ENCODE measurements around the gene FOXO3.
"Not testable (repeated sequence)": the region's sequence is repeated elsewhere in the genome, so short reads cannot be mapped to it uniquely, and the experiment has no call there.

Gene FOXO3

GRCh38 chr6:108633436-108633835, 72.7 kb downstream of the FOXO3 start:
- DNase-seq = no peak

DNA sequence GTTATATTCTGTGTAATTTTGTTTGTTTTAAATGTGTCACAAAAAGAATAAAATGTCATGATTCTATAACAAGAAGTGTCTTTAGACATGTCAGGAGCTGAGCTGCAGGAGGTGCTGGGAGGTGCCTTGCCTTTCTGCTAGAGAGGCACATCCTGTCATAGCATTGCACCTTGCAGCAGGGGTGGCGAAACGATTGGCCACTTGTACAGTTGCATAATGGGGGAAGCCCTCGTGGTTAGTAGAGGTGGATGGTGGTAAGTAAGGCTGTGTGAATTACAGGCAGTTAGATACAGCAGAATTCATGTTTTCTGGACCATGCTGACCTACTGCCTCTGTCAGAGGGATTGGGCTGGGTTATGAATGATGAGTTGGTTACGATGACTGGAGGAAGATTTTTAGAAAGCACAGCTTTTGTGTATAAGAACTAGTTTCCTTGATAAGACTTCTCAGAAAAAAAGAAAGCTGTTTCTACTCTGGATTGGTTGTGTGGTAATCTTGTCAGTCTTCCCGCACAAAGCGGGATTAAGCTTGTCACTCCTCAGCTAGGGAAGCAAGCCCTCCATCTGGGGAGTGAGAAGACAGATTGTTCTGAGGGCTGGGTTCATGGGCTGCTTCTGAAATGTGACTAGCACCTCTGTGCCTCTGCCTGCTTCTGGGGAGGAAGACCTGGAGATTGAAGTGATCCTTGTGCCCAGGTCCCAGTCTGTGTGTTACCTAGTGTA, 74.9 kb downstream of the FOXO3 start:
- DNase-seq = peak; percentile 55

DNA sequence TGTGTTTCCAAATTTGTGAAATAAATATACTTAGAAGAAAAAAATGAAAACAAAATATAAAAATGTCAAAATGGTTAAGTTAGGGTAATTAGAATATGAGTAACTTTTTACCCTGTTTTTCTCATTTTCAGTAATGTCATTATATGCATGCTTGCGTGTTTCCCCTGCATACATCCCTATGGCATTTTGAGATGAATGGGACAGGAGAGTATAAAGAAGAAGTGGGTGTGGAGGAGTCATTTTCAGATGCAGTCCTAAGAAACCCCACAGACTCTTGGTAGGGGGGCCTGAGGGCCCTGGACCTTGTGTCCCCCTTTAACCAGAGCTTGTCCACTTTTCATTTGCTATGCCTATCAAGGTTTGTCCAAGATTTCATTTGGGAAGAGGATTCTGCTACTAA, 77.2 kb downstream of the FOXO3 start:
- DNase-seq = no peak

DNA sequence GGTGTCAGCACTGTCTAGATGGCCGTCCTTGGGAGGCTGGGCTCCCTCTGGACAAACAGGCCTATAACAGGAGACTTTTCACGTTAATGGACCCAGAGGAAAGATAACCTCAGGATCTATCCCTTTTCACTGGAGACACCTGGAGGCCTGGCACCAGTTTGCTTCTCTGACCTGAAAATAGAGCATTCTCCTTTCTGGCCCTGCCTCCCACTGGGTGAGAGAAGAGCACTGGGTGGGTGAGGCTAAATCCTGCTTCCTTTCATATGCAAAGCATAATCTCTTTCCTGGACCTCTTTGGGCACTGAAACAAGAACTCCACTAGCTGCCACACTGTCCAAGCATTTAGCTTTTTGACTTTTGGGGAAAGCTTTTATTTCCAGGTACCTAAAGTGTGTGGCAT, 78.3 kb downstream of the FOXO3 start:
- DNase-seq = no peak

DNA sequence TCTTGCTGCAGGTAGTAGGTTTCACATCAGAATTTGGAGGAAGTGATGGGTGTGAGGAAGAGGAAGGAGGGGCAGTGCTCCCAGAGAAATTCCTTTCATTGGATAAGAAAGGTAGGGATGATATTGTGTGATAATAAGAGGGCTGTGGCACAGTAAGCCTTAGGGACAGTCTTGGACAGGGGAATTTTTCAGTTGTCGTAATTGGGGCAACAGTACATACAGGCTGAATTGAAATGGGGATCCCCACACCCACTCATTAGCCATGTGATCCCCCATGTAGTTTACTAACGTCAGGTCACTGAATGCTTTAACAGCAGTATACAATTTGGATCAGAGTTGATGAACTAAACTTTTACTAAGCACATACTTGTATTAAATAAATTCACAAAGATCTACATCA, 79.4 kb downstream of the FOXO3 start:
- no peak for DNase-seq

- no peak for DNase-seq
Observed at GRCh38 chr6:108643184-108643583, 82.5 kb downstream of the FOXO3 start.

- no peak for DNase-seq
Observed at GRCh38 chr6:108644252-108644651, 83.5 kb downstream of the FOXO3 start.

GRCh38 chr6:108648191-108648590, 87.5 kb downstream of the FOXO3 start:
- DNase-seq = no peak

- DNase-seq = no peak
Observed at GRCh38 chr6:108650325-108650724, 89.6 kb downstream of the FOXO3 start.

DNA sequence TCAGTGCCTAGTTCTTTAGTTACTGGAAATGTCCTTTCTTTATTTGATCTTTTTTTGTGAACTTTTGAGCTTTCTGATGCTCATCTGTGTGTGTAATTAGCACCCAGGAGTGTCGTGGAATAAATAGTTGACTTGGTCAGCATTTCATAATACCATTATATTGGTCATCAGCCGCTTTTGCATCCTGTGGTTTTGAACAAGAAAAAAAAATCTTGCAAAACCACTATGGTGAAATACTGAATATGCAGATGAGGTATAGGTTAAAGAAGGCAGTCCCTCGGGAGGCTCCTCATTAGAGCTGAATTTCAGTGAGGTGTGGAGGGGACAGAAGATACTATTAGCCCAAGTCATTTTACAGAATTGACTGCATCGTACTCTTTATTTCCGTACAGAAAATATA, 90.1 kb downstream of the FOXO3 start:
- no peak for DNase-seq

DNA sequence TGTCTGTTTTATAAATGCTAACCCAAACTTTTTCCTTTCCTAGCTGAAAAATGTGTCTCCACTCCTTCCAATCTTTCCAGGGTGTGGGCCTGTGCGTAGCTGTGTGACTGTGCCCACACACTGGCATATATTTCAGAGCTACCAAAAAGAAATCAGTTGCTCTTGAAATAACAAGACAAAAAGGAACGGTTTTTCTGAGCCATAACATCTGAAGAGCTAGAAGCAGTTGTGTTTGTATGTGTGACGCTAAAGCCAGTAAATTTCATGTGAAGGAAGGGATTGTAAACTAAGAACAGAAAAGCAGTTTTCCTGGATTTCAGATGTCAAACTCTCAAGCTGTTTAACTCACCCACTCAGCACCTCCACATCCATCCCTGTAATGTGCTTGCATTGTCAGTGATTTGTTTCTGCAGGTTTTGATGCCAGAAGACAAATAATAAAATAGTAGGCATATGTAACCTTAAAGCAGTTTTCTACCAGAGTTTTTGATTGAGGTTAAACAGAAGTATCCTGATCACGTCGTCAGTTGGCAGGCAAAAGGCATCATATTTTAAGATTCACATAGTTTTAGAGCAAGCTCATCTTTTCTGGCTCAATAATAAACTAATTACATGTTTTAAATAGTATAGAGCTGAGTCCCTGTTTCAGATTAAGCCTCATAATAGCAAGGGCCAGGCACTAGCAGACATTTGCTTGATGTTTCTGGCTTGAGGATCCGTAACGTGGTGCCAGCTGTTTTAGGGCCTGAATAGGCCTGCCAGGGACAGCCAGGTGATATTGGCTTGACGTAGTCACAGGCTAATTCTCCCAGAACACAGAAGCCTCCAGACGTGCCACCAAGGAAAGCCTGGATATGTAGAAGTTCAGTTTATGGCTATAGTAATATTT, 90.9 kb downstream of the FOXO3 start:
- DNase-seq = no peak

DNA sequence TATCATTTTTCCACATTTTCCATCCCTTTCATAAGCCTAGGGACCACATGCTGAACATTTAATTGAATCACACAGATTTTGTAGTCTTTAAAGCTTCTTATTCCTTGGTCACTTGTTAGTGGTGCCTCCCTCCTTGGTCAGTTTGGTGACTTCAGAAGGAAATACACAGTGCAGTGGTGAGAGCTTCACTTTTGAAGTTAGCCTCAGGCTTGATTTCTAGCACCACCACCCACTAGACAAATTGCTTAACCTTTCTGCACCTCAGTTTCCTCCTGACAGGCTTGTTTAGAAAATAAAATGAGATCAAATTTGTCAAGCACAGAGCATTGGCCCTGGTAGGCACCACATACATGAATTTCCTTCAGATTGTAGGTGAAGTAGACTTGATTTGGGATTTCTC, 91.7 kb downstream of the FOXO3 start:
- DNase-seq = no peak

- DNase-seq = no peak
Observed at GRCh38 chr6:108653949-108654348, 93.2 kb downstream of the FOXO3 start.

DNA sequence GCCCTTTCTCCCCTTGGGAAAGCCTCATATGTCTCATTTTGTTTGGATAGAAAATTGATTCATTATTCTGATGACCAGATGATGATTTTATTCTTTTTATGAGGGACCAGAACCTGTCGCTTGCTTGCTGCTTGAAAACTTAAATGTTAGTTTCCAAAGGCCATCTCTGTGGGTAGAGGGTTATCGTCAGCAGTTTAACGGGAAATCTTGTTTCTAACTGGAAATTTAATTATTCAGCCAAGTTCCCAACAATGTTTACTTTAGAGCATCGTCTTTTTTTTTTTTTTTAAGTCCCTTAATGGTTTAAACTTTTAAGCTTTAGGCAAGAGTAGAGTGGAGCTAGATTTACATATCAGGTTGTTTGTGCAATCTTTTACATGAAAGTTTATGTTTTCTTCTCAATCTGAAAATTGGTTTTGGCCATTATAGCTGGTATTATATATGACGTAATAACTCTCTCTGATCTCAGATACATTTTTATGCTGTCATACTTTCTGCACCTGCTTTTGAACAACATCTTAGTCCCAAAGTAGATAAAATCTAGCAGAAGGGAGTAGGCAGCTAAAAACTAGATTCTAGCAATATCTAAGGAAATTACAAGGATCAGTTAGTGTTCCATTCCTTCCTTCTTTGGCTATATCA, 93.9 kb downstream of the FOXO3 start:
- DNase-seq = no peak

GRCh38 chr6:108655806-108656651, 95.3 kb downstream of the FOXO3 start:
- DNase-seq = no peak

DNA sequence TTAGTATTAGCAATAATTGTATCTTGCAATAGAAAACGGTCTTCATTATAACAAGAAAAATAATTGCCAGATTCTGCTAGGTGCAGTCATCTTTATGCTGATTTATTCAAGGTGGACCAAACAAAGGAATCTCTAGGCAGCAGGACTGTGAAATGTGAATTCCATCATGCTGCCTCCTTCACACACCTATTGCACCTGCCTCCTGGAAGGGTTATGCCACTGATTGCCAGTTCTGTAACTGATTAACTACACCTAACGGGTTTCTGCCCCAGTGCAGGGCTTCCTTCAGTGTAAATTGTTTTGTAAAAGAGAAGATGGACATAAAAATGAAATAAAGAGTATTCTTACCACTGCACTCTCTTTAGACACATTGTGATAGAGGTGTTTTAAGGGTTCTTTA, 96.1 kb downstream of the FOXO3 start:
- no peak for DNase-seq

DNA sequence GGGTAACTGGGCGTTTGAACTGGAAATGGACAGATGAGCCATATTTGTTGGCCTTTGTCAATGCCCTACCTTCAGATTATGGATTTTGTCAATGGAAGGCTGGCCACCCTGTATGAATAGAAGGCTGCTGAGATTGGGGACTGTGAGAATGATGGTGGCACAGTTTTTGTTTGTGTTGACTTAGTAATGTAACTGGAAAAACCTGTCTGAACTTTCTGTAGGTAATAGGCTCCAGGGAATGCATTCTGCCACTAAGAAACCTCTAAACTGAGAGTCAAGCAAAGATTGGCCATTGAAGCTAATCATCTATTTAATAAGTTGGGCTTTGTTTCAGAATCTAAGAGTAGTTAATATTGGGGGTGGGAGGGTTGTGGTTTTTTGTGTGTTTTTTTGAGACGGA, 97.5 kb downstream of the FOXO3 start:
- no peak for DNase-seq

GRCh38 chr6:108658785-108659184, 98.1 kb downstream of the FOXO3 start:
- DNase-seq = not testable (repeated sequence)

GRCh38 chr6:108660251-108660650, 99.5 kb downstream of the FOXO3 start:
- no peak for DNase-seq

DNA sequence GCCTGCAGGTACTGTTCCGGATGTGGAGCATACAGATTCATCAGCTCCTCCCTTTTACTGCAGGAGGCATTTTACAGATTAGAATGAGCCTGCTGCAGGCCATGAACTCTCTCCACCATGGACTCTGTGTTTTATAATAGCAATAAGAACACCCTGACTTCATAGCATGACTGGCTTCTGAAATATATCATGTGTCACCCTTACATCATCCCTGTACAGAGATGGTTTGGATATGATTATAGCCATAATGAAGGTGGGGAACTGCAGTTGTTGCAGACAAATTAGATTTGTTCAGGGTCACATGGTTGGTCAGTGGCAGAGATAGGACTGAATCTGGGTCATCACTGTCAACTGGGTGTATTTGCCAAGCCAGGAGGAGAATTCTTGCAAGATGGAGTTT, 100.7 kb downstream of the FOXO3 start:
- no peak for DNase-seq

- no peak for DNase-seq
Observed at GRCh38 chr6:108661982-108662381, 101.3 kb downstream of the FOXO3 start.

DNA sequence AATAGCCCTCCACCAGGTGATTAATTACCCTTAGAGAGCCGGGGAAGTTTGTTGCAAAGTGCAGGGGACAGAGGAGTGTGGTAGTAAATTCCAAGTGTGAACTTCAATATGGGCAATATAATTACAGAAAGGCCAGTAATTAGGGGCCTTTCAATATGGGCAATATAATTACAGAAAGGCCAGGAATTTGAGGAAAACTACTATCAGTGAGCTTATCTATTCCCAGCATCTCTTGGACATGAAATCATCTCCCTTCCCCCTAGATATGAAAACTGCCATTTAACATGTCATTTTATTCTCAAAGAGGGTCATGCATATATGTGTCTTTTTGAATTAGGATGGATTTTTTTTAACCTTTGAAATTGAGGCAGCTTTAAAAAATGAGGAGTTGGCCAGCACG, 102.0 kb downstream of the FOXO3 start:
- DNase-seq = no peak

- not testable (repeated sequence) for DNase-seq
Observed at GRCh38 chr6:108663494-108664064, 102.9 kb downstream of the FOXO3 start.
